ENCODE results near the gene DLG2.

Gene DLG2

GRCh38 chr11:84022201-84022600, 1604.9 kb downstream of the DLG2 start:
- DNase-seq (ENCODE audit: low read depth in 2 of 2), result no peak

- no peak for DNase-seq (ENCODE audit: low read depth in 2 of 2)
These were observed 1605.9 kb downstream of the DLG2 start for GRCh38 chr11:84021291-84021690.

DNA sequence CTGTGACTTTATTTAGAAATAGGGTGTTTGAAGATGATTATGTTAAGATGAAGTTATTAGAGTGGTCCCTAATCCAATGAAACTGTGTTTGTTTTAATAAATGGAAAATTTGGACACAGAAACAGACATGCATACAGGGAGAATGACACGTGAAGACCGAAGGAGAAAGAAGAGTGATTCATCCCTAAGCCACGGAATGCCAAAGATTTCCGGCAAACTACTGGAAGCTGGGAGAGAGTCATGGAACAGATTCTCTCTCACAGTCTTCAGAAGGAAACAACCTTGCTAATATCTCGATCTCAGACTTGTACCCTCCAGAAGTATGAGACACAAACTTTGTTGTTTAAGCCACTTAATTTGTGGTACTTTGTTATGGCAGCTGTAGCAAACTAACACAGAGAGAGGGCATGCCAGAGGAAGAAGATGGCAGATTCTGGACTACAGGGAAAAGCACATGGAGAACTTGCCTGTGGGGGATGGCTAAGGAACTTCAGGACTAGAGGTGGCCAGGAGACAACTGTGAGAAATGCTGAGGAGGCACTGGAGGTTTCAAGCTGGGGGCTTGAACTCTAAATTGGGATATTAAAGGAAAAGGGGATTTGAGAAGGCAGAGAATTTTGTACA, 1607.5 kb downstream of the DLG2 start:
- DNase-seq (ENCODE audit: low read depth in 2 of 2), result no peak

GRCh38 chr11:84014539-84014938, 1612.6 kb downstream of the DLG2 start:
- DNase-seq (ENCODE audit: low read depth in 2 of 2), result no peak

GRCh38 chr11:84012171-84012826, 1614.8 kb downstream of the DLG2 start:
- DNase-seq (ENCODE audit: low read depth in 2 of 2), result no peak

- DNase-seq (ENCODE audit: low read depth in 2 of 2), result no peak
These were observed 1624.0 kb downstream of the DLG2 start for GRCh38 chr11:84003181-84003580.

DNA sequence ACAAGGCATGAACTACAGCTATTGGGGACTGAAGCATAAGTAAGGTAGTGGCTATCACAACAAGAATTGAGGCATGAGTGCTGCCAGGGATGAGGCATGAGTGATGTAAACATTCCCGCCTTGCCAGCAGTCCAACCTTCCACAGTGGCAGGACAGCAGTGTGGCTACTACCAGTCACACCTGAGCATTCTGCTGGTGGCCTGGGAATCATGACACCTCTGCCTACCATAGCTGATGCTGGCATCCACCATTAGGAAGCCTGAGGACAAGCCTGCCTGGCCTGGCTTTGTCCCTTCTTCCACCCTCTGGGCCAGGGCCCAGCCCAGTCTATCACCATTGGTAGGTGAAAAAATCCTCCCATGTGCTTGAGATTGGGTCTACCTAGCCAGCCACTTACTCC, 1628.2 kb downstream of the DLG2 start:
- DNase-seq (ENCODE audit: low read depth in 2 of 2), result no peak

DNA sequence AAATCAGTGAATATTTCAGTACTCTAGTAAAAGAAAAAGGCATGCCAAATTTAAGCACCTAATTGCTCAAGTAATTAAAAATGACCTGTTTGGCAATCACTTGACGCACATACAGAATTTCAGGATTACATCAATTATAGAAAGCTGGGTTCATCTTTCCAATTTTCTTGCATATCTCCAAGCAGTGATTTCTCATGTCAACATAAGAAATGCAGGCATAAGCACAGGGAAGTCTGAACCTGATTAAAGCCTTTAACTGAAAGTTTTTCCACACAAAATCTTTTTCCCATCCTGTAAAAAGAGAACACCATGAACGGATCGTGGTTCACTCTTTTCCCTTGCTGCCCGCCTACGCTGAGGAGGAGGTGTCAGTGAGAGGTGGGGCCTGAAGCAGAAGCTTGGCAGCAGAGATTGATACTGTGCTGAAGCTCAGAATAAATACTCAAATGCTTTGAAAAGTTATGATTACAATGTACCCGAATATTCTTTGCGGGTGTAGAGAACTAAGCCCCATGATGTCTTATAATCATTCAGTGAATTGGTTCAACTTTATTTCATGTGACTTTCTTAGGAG, 1636.9 kb downstream of the DLG2 start:
- no peak for DNase-seq (ENCODE audit: low read depth in 2 of 2)

- DNase-seq (ENCODE audit: low read depth in 2 of 2), result no peak
These were observed 1644.3 kb downstream of the DLG2 start for GRCh38 chr11:83982825-83983224.

DNA sequence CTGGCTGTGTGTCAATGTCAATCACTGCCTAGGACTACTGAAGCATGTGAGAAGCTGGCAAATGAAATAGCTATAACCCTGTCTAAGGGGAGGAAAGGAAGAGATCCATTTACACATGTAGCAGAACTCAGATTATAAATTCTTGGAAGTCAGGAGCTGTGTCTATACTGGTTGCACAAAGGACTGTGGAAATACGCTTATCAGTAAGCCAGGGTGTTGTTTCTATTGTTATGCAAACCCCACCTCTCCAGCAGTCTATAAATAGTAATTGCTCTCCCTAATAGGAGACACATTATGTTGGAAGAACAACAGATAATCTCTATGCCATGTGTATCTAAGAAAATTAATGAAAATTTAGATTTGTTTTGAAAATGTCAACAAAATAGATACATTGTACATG, 1647.6 kb downstream of the DLG2 start:
- no peak for DNase-seq (ENCODE audit: low read depth in 2 of 2)

- no peak for DNase-seq (ENCODE audit: low read depth in 2 of 2)
These were observed 1648.2 kb downstream of the DLG2 start for GRCh38 chr11:83978942-83979341.

DNA sequence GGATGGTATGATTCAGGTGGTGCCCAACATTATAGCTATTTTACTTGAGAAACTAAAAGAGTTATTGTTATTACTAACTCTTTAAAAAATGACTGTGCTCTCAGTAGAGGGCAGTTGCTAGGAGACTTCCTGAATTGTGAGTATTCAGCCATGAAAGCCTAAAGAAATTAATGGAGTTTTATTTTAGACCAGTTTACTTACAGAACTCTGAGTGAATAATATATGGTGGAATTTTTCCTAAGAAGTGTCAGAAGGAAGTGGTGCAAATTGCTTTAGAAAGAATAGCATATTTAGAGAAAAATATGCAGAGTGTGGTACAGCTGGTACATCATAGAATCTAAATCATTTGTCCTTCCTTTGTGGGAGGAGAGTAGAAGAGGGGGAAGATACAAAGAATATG, 1651.1 kb downstream of the DLG2 start:
- DNase-seq (ENCODE audit: low read depth in 2 of 2), result no peak

DNA sequence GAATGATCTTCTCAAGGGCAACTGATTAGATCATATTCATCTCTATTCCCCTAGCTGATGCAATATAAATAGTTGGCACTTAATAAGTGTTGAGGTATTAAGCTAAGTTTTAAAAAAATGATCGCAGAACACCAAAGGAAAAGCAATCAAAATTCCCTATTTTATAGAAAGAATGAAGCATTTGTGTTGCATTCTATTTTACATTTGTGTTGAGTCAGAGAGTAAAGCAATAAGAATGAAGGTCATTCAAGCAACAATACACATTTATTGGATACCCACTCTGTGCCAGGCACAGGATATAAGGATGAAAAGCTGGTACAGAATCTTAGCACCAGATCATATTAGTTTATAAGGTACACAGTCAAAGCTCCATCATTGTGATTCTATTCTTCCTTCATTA, 1654.6 kb downstream of the DLG2 start:
- DNase-seq (ENCODE audit: low read depth in 2 of 2), result no peak

- DNase-seq (ENCODE audit: low read depth in 2 of 2), result no peak
These were observed 1656.1 kb downstream of the DLG2 start for GRCh38 chr11:83971063-83971462.

DNA sequence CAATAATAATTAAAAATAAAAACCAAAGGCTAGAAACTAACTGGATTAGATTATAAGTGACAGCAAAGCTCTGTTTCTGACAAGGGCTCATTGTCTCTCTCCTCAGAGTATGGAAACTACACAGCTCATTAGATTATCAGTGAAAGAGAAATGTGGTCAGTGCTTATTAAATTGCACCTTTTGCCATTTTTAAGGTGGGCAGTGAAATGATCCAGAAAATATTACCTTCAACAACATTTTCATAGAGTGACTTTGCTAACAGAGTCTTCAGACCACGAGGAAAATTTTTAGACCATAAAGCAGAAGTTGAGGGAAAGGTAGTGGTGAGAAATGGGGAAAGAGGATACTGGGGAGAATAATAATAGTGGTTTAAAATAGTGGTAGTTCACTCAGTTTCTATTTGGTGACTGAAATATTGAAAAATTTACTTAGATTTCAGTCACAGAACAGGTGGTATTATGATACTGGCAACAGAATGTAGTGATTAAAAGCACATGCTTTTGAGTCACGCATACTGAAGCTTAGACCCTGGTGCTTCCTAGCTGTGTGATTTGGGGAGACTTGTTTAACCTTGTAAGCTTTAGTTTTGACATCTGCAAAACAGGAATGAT, 1657.0 kb downstream of the DLG2 start:
- DNase-seq (ENCODE audit: low read depth in 2 of 2), result no peak

DNA sequence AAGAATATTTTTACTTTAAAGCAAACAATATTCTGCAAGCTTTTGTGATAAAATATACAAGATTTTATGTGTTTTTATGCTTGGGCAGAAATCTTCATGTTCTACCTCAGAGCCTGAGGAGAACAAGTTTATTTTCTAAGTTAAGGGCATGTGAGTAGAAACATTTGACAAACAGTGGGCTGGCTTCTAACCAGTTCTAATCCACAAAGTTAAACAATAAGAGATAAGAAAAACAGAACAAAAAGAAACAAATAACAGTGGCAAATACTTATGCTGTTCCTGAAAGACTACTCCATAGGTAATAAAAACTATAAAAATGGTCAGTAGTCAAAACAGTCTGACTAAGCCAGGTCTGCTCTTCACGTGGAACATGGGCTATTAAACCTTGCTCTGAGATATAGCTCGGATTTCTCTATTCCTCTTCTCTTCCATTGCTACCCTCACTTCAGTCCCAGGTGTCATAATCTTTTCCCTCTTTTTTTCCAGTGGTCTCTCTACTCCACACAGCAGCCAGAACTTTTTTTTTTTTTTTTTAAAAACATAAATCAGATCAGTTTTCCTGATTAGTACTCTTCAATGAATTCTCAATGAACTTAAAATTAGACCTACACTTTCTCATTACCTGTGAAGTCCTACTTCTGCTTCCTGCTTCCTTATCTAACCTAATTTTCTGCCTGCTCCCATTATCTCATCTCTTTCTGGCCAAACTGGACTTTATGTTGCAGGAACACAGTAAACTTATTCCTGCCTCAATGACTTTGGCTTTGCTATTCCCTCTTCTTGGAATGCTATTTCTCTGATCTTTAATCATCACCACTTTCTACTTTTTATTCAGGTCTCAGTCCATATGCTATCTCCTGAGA, 1669.9 kb downstream of the DLG2 start:
- DNase-seq (ENCODE audit: low read depth in 2 of 2), result no peak

DNA sequence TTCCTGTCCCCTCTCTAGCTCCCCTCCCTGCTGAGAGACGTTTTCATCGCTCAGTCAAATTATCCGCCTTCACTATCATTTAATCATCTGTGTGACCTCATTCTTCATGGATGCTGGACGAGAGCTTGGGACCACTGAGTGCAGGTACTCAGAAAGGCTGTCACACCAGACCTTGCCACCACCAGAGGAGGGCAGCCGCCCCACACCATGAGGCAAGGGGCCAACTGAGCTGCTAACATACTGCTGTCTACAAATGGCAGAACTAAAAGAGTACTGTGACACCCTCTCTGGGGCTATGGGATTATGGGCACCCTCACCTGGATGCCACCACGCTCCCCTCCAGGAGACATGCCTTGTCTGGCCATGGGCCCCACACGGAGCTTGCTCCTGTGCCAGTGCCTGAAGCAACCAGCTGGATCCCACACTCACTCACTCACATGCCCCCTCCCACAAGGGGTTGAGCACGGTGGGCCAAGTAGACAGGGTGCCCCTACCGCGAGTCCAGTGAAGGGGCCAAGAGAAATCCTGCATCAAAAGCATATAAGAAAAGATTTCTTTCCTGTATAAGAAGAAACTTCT, 1670.9 kb downstream of the DLG2 start:
- DNase-seq (ENCODE audit: low read depth in 2 of 2), result no peak

DNA sequence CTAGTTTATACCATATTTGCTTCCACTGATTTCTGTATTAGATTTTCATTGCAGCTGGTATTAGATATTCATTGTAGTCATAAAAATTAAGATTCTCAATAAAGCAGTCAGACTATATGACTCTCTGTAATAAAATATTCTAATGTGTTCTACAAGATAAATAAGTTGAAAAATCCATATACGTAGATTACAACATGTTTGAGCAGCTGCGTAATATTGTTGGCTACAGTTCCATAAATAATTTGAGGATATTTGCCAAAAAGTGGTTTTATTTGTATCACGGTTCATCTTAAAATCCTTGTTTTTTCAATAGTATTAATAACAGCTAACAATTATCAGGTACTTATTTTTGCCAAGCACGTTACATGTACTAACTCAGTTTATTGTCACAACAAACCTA, 1672.4 kb downstream of the DLG2 start:
- no peak for DNase-seq (ENCODE audit: low read depth in 2 of 2)

DNA sequence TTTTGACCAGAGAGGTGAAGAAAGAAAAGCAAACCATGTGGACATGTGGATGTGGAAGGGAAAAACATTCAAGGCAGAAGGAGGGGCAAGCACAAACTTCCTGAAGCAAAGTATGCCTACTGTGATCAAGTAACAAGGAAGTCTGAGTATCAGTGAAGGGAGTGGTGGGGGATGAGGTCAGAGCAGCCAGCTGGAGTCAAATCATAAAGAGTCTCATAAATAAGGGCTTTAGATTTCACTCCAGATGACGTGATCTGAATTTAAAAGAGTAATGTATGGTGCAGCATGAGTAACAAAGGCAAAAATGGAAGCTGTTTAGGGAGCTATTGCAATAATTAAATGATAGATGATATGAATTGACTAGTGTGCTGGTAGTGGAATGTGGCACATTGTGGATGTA, 1675.6 kb downstream of the DLG2 start:
- DNase-seq (ENCODE audit: low read depth in 2 of 2), result no peak

- no peak for DNase-seq (ENCODE audit: low read depth in 2 of 2)
These were observed 1678.9 kb downstream of the DLG2 start for GRCh38 chr11:83948200-83948599.

DNA sequence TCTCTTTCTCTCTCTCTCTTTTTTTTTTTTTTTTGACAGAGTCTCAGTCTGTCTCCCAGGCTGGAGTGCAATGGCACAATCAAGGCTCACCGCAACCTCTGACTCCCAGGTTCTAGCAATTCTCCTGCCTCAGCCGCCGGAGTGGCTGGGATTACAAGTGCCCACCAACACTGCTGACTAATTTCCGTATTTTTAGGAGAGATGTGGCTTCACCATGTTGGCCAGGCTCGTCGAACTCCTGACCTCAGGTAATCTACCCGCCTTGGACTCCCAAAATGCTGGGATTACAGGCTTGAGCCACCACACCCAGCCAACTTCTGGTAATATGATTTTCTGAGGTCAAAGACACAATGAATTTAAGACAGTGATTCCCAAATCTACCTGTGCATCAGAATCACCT, 1681.2 kb downstream of the DLG2 start:
- no peak for DNase-seq (ENCODE audit: low read depth in 2 of 2)

DNA sequence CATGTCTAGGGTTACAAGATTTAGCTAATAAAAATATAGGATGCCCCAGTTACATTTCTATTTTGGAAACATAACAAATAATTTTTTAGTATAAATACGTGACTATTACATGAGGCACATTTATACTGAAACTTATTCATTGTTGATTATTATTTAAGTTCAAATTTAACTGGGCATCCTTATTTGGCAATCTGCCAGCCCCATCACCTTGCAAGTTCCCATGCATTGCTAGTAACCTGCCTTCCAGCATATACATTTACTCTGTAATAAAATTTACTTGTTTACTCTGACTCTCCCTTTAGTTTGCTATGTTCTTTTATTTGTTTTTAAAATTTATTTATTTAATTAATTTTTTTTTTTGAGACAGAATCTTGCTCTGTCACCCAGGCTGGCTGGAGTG, 1686.1 kb downstream of the DLG2 start:
- DNase-seq (ENCODE audit: low read depth in 2 of 2), result no peak

Measured in stimulated activated CD4-positive, alpha-beta T cell treated with anti-CD3 and anti-CD28 coated beads, Interleukin-1b, Interleukin-23, amount 100 ng/mL, for 4 hours (primary cell).